GM18870 (cell line): ENCODE measurements around the gene GDF15.
"Not testable (repeated sequence)": the region's sequence is repeated elsewhere in the genome, so short reads cannot be mapped to it uniquely, and the experiment has no call there.

ENCODE experiments used
- ATAC-seq: cut with Tn5 transposase; IDR thresholded peaks from one replicate; pipeline ENCODE4 v1.9.1; 2021; ENCODE audit warnings: moderate library complexity; ENCODE audit not compliant: unreplicated experiment

The GDF15 gene

DNA sequence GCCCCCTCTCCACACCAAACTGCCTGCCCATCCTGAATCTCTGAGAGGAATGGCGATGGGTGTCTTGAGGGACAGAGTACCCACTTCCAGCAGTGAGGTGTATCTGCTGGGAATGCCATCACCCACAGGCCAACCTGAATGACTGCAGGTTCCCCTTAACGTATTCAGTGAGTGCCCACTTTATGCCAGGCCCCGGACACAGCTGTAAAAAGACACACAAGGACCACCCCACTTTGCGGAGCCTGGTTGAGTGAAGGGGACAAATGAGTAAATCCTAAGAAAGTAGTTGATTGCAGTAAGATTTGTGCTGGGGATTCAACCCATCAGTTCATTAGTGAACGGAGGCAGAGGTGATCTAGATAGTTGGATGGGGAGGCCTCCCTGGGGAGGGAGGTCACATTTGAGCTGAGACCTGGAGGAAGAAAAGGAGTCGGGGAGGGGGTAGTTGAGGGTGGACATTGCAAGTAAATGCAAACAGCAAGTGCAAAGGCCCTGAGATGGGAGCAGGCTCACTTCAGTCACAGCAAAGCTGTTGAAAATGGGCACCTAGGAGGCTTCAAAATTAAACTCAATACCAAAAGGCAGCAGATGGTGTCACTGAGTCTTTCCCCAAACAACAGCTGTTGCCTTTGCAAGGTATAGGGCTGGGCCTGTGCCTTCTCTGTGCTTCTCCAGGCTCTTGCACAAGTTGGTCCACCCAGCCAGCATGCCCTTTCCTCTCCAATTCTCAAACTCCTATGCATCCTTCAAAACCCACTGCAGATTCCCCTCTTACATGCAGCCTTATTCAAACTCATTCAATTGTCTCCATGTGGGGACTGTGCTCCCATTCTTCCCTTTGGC lies 4.3 kb downstream of the GDF15 start:
- ATAC-seq: no peak

DNA sequence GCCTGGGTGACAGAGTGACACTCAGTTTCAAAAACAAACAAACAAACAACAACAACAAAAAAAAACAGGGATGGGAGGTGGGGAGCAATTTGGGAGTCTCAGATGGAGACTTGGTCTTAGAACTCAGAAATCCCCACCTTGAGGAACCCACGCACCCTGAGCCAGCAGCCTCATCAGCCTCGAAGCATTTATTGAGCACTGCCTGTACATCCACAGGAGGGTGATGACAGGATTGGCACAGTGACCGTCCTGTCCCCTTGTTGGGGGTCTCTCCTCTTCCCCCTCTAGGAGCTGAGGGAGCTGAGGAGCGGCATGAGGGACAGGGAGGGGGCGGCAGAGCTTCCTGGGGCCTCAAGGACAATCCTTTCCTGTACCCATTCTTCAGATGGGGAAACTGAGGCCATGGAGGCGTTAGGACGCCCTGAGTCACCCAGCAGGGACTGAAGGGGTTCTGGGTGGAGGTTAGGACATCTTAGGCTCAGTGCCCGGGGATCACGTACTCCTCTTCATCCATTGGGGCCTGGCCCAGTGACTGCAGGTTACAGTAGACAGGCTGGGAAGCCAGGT lies 5.6 kb downstream of the GDF15 start:
- ATAC-seq: no peak

DNA sequence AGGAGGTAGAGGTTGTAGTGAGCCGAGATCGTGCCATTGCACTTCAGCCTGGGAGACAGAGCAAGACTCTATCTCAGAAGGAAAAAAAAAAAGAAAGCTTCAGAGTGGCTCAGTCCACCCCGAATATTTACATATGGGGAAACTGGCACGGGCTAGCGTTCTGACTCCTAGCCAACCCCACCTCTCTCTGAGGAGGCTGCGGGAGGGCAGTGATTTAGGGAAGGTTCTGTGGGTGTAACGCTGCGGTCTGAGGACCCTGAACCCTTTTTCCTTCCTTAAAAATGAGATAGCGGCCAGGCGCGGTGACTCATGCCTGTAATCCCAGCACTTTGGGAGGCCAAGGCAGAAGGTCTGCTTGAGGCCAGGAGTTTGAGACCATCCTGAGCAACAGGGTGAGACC lies 6.5 kb downstream of the GDF15 start:
- ATAC-seq: no peak

DNA sequence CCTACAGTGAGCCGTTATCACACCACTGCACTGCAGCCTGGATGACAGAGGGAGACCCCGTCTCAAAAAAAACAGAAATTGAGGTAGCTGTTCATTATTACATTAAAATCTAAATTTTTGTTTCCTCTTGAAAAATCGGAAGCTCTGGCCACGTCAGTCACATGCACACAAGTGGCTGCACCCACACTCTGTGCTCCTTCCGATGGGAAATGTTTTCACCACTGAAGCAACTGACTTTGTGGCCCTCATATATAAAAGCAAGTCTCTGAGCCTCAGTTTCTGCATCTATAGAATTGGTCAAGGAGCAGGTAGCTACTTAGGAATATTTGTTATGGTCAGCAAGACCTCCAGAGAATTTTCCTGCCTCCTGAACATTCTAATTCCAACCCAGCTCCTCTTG lies 7.0 kb downstream of the GDF15 start:
- ATAC-seq: no peak

DNA sequence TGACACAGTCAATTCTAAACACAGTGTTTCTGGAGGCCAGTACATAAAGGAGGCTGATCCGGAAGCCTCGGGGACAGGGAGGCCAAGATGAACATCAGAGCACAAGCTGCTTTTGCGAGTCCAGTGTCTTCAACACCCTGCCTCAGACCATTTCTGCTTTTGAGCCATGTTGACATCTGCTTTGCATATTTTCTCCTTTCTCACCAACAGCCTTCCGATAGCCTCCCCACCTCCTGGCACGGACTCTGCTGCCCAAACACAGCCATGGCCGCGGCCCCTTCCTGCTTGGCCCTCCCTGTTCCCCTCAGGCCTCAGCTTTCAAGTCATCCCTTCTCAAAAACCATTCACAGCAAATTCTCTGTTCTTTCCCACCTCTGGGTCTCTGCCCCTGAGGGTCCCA lies 7.9 kb downstream of the GDF15 start:
- no peak for ATAC-seq

DNA sequence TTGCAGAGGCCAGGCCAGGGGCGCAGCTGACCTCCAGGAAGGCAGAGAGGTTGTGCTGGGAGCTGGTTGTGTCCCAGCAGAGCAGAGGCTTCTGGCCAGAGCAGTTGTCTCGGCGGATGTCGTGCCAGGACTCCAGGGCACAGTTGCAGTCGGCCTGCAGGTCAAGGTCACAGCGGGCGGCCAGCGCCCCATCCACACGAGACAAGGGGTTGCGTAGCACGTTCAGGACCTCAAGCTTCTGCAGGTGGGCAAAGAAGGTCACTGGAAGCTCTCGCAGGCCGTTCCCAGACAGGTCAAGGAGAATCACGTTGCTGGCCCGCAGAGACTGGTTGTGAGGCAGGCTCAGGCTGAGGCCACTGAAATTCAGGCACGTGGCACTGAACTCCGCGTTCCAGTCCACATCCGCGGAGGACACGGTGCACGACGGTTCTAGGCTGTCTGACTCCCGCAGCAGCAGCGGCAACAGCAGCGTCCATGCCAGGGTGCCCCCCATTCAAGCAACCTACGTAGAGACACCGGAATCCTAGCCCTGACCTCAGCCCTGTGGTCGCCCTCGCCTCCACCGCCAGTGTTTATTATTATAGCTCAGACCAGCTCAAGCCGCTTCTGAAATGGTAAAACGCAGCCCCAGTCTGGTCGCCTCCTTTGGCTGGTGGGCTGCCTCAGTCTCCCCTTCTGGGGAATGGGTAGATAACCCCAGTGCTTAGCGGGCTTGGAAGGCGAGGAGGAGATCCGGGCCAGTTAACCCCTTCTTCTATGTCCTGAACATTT lies 10.7 kb downstream of the GDF15 start:
- no peak for ATAC-seq

DNA sequence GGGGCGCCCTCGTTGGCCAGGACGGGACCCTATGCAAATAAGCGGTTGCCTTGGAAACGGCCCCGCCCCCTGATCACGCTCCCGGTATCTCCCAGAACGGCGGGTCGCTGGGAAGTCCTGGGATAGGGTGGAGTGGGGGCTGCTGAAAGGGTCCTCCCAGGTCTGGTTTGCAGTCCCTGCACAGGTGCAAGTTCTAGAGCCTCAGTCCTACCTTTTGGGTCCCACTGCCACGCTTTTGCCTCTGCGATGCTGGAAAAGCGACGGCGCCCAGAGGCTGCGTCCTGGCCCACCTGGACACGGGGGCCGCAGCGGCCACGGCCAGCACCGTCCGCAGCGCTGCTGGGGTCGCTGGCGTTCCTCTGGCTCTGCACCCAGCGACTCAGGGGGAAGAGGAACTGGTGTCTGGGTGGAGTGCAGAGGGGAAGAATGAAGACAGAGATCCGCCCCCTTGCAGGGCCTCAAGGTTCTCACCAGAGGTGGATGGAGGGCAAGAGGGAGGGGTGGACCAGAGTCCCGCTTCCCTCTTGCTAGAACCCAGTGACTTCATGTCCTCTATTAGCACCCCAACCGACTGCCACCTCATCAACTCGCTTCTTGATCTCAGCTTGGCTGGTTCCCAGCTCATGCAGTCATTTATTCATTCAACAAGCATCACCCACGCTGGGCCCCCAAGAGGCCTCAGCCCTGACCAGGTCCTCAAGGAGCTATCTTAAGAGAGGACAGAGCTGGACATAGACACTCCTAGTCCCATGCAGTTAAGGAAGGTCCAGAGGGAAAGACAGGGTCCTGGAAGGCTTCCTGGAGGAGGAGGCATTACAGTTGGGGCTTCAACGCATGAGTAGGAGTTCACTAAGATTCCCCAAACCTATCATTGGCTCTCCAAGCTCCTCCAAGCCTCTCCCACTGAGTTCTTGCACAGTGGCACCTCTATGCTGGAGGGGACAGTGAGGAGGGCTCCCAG lies 11.6 kb downstream of the GDF15 start, which contains the start of gene LRRC25:
Gene LRRC25, minus strand, starts transcription at position 381 of the 961 bp plus-strand sequence. CDS start 659 bp downstream, outside the sequence.
- no peak for ATAC-seq

DNA sequence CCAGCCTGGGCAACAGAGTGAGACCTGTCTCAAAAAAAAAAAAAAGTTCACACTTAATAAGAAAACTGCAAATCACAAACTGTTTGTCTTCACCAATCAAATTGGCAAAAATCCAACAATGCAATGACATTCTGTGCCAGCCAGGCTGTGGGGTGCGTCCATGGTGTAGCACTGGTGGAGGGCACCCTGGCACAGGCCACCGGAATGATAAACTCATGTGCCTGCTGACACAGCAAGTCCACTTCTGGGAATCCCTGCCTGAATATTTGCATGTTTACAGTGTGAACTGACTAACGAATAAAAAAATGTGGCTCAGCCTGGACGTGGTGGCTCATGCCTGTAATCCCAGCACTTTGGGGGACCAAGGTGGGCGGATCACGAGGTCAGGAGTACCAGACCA lies 13.1 kb downstream of the GDF15 start:
- no peak for ATAC-seq

DNA sequence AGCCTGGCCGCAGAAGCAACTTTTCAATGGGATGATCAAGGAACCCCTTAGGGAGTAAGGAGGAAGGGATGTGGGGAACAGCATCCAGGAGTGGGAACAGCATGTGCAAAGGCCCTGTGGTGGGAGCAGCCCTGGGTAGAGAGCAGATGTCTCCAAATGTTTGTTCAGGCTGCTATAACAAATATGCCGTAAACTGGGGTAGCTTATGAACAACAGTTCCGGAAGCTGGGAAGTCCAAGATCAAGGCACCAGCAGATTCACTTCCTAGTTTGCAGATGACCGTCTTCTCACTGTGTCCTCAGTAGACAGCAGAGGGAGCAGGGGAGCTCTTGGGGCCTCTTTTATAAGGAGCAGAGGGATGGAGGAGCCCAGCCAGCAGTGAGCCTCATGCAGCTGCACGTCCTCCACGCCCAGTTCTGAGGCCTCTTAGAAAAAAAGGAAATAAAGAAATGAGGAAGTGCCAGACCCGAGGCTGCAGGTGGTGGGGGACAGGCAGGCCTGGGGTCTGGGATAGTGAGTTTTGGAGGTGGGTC lies 15.7 kb downstream of the GDF15 start:
- ATAC-seq: no peak

DNA sequence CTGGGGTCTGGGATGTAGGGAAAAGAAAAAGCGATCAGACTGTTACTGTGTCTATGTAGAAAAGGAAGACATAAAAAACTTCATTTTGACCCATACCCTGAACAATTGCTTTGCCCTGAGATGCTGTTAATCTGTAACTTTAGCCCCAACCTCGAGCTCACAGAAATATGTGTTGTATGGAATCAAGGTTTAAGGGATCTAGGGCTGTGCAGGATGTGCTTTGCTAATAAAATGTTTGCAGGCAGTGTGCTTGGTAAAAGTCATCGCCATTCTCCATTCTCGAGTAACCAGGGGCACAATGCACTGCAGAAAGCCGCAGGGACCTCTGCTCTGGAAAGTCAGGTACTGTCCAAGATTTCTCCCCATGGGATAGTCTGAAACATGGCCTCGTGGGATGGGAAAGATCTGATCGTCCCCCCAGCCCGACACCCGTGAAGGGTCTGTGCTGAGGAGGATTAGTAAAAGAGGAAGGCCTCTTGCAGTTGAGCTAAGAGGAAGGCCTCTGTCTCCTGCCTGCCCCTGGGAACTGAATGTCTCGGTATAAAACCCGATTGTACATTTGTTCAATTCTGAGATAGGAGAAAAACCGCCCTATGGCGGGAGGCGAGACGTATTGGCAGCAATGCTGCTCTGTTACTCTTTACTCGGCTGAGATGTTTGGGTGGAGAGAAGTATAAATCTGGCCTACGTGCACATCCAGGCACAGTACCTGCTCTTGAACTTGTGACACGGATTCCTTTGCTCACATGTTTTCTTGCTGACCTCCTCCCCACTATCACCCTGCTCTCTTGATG lies 16.7 kb downstream of the GDF15 start:
- not testable (repeated sequence) for ATAC-seq

DNA sequence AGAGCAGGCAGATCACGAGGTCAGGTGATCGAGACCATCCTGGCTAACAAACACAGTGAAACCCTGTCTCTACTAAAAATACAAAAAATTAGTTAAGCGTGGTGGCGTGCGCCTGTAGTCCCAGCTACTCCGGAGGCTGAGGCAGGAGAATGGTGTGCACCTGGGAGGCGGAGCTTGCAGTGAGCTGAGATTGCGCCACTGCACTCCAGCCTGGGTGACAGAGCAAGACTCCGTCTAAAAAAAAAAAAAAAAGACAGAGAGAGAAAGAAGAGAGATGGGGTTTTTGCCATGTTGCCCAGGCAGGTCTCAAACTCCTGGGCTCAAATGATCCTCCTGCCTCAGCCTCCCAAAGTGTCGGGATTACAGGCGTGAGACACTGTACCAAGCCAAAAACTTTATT lies 19.8 kb downstream of the GDF15 start:
- ATAC-seq: not testable (repeated sequence)

DNA sequence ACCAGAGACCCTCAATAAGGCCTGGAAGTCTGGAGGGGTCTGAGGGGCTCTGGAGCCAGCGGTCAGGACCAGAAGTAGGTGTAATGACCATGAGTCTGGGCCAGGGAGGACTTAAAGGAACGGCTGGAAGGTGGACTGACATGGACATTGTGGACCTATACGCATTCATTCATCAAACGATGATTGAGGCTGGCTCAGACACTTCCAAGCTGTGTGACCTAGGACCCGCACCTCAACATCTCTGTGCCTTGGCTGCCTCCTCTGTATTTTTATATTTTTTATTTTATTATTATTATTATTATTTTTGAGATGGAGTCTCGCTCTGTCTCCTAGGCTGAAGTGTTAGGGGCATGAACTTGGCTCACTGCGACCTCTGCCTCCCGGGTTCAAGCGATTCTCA lies 20.8 kb downstream of the GDF15 start:
- ATAC-seq: no peak

DNA sequence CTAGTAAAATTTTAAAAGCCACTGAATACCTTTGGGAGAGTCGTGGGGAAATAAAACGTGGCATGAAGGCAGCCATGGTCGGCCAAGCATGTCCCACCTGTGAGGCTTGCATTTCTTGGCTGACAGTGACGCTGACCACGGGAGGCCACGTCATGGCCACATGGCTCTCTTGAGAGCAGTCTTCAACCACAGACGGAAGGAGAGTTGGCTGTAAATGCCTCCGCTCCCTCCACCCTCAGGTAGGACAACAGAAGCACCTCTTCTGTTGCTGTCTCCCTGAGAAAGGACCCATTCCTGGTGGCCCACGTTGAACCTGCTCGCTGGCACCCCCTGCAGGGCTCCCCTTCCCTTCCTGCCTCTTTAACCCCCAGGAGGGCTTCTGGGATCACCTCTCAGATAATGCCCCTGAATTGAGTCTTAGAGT lies 22.1 kb downstream of the GDF15 start:
- ATAC-seq: peak; percentile 39

DNA sequence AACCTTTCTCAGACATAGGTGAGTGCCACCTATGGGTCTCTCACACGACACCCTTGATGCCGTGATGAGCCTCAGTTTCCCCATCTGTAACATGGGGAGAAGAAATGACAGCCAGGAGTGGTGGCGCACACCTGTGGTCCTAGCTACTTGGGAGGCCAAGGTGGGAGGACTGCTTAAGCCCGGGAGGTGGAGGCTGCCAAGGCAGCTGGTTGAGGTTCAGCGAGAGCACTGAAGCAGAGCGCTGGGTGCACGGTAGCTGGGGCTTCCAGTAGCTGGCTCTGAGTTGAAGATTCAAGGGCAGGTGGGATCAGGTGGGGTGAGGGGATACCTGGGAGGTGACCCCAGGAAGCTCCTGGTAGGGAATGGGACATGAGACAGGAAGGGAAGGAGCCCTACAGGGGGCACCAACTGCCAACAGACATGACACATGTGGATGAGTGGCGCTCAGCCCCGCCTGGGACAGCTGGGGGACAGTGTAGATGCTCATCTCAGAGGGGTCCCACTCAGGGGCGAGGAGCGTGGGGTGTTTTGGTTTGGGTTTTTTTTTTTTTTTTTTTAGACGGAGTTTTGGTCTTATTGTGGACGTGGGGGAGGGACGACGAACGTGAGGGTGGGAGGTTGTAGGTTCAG lies 26.8 kb downstream of the GDF15 start:
- ATAC-seq: no peak

DNA sequence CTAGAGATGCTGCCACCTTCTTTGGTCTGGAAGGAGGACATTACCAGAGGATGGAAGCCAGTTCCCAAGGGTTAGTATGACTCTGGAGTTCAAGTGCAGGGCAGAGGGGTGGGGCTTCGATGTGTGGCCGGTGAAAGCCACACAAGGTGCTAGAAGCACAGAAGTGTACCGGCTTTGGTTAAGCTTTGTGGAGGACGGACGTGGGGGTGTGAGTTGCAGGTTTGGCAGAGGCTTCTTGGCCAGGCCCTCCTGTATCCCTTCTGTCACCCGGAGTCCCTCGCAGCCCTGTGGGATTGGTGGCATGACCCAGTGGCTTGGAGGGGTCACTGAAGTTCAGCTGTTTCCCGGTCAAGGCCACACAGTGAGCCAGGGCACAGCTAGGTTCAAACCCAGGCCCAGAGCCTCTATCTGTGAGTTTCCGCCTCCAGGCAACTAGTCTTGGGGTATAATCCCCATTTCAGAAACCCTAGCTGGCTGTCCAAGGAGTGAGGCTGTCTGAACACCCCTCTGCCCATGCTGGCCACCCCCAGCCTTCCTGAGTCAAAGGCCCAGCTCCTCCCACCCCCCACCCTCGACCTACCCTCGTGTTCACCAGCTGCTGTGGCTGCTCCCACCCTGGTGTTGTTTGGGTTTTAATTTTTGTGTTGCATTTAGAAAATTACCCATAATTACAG lies 28.7 kb downstream of the GDF15 start:
- no peak for ATAC-seq

DNA sequence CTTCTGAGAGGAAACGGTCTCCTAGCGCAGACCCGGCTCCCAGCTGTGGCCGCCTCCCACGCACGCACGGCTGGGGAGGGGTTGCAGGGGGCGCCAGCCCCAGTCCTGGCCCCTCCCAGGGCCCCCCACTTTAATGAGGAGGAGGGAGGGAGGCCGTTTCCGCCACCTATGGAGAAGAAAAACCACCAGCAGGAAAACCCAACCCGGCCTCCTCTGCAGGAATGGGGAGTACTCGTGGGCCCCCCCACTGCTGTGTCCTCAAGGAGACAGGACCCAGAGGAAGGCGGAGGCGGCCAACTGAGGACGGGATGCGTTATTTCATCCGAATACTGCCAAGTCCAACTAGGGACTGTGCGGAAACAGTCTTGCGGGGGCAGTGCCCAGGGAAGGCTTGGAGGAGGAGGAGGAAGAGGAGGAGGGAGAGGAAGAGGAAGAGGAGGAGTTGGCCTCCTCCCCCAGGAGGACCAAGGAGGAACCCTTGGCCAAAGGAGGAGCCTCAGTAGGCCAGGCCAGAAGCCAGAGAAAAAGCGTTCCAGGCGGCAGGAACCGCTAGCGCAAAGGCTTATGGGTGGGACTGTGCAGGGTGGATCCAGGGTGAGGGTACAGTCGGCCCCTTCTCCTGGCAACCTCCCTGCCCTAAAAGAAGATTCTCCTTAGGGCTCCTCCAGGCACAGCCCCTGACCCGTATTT lies 29.4 kb downstream of the GDF15 start:
- no peak for ATAC-seq

DNA sequence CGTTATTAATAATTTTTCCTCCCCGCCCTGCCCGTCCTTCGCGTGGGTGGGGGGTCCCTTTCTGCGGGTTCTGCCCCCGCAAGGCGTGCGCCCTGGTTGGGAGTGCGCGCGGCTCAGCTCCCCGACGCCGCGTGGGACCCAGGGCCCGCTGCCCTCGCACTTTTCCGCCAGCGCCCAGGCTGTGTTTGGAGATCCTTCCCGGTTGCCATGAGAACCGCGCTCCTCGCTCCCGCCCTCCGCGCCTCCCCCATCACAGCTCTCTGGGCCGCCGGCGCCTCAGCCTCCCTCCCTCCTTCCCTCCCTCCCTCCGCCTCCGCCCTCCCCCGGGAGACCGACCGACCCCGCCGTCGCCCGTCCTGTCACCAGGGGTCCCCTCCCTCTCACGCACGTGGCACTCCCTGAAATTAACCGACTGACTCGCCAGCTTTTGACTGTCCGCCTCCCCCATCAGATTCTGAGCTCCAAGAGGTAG lies 30.9 kb downstream of the GDF15 start:
- no peak for ATAC-seq
